Head of caudate nucleus (tissue), 42 donors: ENCODE measurements around the gene GRM5.
"Not testable (repeated sequence)": the region's sequence is repeated elsewhere in the genome, so short reads cannot be mapped to it uniquely, and the experiment has no call there.

Experiments
- DNase-seq, 42 donors: peaks; one replicate each; pipeline versions ENCODE4 v3.0.0 to v3.0.0-alpha.2; 2020 to 2021; ENCODE audit warnings: mixed read lengths in 7 of 42
- intact Hi-C: fragments of 100-400 bp; cut with DNase I; formaldehyde crosslinking; loops from one replicate; pipeline ENCODE4 v1.15.0; 2022

Gene GRM5

GRCh38 chr11:89065651-89066201, at the start of gene GRM5:
TSS of gene GRM5 (minus strand) at chr11:89065982. CDS start at chr11:89047872, 18,110 bp downstream.
- intact Hi-C loops: not testable (repeated sequence)

GRCh38 chr11:89097956-89098355, 32.2 kb upstream of the GRM5 start:
- DNase-seq: peak in 21 of 42 donors; percentile 0 to 48 (median 11)
- intact Hi-C loops: not testable (repeated sequence)

More at GRCh38 chr11:89065651-89066201, at the start of gene GRM5:
- peak in 40 of 42 donors; percentile 9 to 66 (median 38) for DNase-seq

- intact Hi-C loops, DNase-seq: not testable (repeated sequence)
Observed at GRCh38 chr11:89093806-89094205, 28.0 kb upstream of the GRM5 start.

- intact Hi-C loops: not testable (repeated sequence)
Observed at GRCh38 chr11:89084951-89085350, 19.2 kb upstream of the GRM5 start.

GRCh38 chr11:89070911-89071310, 5.1 kb upstream of the GRM5 start:
- DNase-seq, intact Hi-C loops: not testable (repeated sequence)

More at GRCh38 chr11:89084951-89085350, 19.2 kb upstream of the GRM5 start:
- not testable (repeated sequence) for DNase-seq

GRCh38 chr11:89067264-89067663, 1.5 kb upstream of the GRM5 start:
- DNase-seq: no peak
- intact Hi-C loops: no loop called here

GRCh38 chr11:89065066-89065465, 716 bp downstream of the GRM5 start:
- intact Hi-C loops: no loop called here
- DNase-seq: peak in 2 of 42 donors; percentile 4 to 12

GRCh38 chr11:89063481-89063951, 2.3 kb downstream of the GRM5 start:
- peak in 41 of 42 donors; percentile 9 to 78 (median 42) for DNase-seq
- intact Hi-C loops: not testable (repeated sequence)

GRCh38 chr11:89062771-89063298, 2.9 kb downstream of the GRM5 start:
- intact Hi-C loops: not testable (repeated sequence)
- peak in 37 of 42 donors; percentile 3 to 56 (median 24) for DNase-seq

- DNase-seq, intact Hi-C loops: not testable (repeated sequence)
Observed at GRCh38 chr11:89061839-89062238, 3.9 kb downstream of the GRM5 start.

GRCh38 chr11:89057406-89057805, 8.4 kb downstream of the GRM5 start:
- intact Hi-C loops, DNase-seq: not testable (repeated sequence)

GRCh38 chr11:89052220-89052619, 13.6 kb downstream of the GRM5 start:
- intact Hi-C loops: no loop called here
- no peak for DNase-seq

- intact Hi-C loops, DNase-seq: not testable (repeated sequence)
Observed at GRCh38 chr11:89047159-89047558, 18.6 kb downstream of the GRM5 start.

GRCh38 chr11:89043861-89044588, 21.8 kb downstream of the GRM5 start:
- DNase-seq, intact Hi-C loops: not testable (repeated sequence)

- intact Hi-C loops, DNase-seq: not testable (repeated sequence)
Observed at GRCh38 chr11:89029671-89030070, 36.1 kb downstream of the GRM5 start.

- DNase-seq: no peak
- intact Hi-C loops: no loop called here
Observed at GRCh38 chr11:89021339-89021738, 44.4 kb downstream of the GRM5 start.

GRCh38 chr11:89019827-89020547, 45.8 kb downstream of the GRM5 start:
- DNase-seq, intact Hi-C loops: not testable (repeated sequence)

- no peak for DNase-seq
- intact Hi-C loops: no loop called here
Observed at GRCh38 chr11:89016214-89016613, 49.6 kb downstream of the GRM5 start.

GRCh38 chr11:89015614-89016013, 50.2 kb downstream of the GRM5 start:
- intact Hi-C loops: no loop called here

More at GRCh38 chr11:89015614-89016013, 50.2 kb downstream of the GRM5 start:
- no peak for DNase-seq
